OCI-LY1 (cell line): ENCODE results near the gene RBPMS2.

Experiments used
- EZH2 ChIP-seq: fragments of 200-600 bp; sonication (generic), shearing (Covaris generic); IDR thresholded peaks from 2 replicates; pipeline ENCODE4 v1.8.0; 2017; ENCODE audit warnings: borderline replicate concordance, mixed run types, mild to moderate bottlenecking, antibody characterized with exemption, low read length, moderate library complexity, mixed read lengths
- TF ChIP-seq, protein P1 (sequence below): fragments of 200-600 bp; sonication (generic), shearing (Covaris generic); IDR thresholded peaks from 2 replicates; pipeline ENCODE4 v1.5.1; 2017; ENCODE audit warnings: mild to moderate bottlenecking, antibody characterized with exemption, low read length, moderate library complexity, mixed read lengths

- TF ChIP-seq, protein P1, sequence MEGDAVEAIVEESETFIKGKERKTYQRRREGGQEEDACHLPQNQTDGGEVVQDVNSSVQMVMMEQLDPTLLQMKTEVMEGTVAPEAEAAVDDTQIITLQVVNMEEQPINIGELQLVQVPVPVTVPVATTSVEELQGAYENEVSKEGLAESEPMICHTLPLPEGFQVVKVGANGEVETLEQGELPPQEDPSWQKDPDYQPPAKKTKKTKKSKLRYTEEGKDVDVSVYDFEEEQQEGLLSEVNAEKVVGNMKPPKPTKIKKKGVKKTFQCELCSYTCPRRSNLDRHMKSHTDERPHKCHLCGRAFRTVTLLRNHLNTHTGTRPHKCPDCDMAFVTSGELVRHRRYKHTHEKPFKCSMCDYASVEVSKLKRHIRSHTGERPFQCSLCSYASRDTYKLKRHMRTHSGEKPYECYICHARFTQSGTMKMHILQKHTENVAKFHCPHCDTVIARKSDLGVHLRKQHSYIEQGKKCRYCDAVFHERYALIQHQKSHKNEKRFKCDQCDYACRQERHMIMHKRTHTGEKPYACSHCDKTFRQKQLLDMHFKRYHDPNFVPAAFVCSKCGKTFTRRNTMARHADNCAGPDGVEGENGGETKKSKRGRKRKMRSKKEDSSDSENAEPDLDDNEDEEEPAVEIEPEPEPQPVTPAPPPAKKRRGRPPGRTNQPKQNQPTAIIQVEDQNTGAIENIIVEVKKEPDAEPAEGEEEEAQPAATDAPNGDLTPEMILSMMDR, result no peak
- no peak for TF ChIP-seq EZH2
Measured at GRCh38 chr15:64691896-64692565, 83.4 kb downstream of the RBPMS2 start.
